ENCODE measurements around the gene WDPCP.

GRCh38 chr2:63555931-63556330, 32.3 kb downstream of the WDPCP start:
- TF ChIP-seq, protein P1, sequence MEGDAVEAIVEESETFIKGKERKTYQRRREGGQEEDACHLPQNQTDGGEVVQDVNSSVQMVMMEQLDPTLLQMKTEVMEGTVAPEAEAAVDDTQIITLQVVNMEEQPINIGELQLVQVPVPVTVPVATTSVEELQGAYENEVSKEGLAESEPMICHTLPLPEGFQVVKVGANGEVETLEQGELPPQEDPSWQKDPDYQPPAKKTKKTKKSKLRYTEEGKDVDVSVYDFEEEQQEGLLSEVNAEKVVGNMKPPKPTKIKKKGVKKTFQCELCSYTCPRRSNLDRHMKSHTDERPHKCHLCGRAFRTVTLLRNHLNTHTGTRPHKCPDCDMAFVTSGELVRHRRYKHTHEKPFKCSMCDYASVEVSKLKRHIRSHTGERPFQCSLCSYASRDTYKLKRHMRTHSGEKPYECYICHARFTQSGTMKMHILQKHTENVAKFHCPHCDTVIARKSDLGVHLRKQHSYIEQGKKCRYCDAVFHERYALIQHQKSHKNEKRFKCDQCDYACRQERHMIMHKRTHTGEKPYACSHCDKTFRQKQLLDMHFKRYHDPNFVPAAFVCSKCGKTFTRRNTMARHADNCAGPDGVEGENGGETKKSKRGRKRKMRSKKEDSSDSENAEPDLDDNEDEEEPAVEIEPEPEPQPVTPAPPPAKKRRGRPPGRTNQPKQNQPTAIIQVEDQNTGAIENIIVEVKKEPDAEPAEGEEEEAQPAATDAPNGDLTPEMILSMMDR (IDR thresholded peaks at IDR 0.05): no peak
- TF ChIP-seq POLR2AphosphoS5 (IDR thresholded peaks at IDR 0.05; ENCODE audit: insufficient read depth in 1 of 2, low read depth in 1 of 2): no peak
- TF ChIP-seq POLR2A (IDR thresholded peaks at IDR 0.05): no peak

Measured in vagina (tissue), 2 donors.